GM20431 (cell line): ENCODE data around the gene MAP3K1.
"Not testable (repeated sequence)": the region's sequence is repeated elsewhere in the genome, so short reads cannot be mapped to it uniquely, and the experiment has no call there.

ENCODE experiments used
- in situ Hi-C: fragments of 300-500 bp; cut with MseI, MboI; formaldehyde crosslinking; loops from one replicate; pipeline ENCODE4 v1.15.0; 2020; ENCODE audit warnings: low sequenced_read_pairs; ENCODE audit not compliant: unreplicated experiment

Gene MAP3K1

DNA sequence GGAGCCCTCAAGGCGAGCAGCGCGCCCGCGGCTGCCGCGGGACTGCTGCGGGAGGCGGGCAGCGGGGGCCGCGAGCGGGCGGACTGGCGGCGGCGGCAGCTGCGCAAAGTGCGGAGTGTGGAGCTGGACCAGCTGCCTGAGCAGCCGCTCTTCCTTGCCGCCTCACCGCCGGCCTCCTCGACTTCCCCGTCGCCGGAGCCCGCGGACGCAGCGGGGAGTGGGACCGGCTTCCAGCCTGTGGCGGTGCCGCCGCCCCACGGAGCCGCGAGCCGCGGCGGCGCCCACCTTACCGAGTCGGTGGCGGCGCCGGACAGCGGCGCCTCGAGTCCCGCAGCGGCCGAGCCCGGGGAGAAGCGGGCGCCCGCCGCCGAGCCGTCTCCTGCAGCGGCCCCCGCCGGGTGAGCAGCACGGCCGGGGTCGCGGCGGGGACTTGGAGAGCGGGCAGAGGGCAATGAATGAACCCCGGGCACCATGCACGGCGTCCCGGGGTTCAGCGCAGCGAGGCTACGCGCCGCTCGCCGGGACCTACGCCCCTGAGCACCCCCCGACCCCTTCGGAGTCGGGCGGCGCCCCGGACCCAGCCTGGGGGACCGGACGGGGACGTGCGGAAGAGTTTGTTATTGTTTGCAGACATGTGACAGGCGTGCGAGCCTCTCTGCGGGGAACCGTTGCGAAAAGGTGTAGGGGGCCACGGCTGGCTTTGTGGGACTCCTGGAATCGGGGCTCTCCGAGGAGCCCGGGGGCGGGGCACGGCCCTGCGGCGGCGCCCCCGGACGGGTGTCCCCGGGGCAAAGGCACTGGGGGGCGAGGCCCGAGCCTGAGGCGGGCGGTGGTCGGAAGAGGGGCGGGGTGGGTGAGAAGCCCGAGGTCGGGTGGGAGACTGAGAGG lies 553 bp downstream of the MAP3K1 start:
- in situ Hi-C loops, result no loop called here

- in situ Hi-C loops, result no loop called here
Measured at GRCh38 chr5:56816546-56817081, 1.3 kb downstream of the MAP3K1 start.

DNA sequence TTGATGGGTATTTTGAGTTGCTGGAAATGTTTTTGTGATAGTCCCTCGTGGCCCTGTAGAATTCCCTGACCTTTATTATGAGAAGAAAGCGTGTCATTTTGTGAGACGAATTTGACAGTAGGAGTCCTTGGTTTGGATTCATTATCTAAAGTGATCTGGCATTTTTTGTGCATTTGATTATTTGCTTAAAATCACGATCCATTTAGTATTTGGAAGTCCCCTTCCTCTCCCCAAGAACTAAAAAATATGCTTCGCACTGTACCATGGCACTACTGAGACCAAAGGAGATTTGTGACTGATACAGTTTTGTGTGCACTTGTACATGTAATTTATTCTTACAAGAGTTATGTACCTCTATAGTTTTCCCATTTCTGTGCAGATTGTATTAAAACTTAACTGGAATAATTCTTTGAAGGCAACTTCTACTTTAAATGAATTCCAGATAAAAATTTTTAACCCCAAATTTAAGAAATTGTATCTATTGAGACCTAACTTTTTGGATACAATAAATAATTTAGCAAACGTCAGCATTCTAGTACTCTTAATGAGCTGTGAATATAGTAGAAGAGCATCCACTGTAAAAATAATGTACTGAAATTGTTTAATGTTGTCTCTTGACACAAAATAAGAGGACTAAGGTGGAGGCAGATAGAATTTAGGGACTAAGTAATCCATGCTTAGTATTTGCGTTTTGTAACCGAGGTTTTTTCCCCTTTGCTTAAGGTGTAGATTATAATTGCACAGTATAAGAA lies 2.1 kb downstream of the MAP3K1 start:
- in situ Hi-C loops, result no loop called here

GRCh38 chr5:56818450-56819037 lies 3.2 kb downstream of the MAP3K1 start:
- in situ Hi-C loops, result no loop called here

GRCh38 chr5:56819060-56819881 lies 3.9 kb downstream of the MAP3K1 start:
- in situ Hi-C loops, result no loop called here

DNA sequence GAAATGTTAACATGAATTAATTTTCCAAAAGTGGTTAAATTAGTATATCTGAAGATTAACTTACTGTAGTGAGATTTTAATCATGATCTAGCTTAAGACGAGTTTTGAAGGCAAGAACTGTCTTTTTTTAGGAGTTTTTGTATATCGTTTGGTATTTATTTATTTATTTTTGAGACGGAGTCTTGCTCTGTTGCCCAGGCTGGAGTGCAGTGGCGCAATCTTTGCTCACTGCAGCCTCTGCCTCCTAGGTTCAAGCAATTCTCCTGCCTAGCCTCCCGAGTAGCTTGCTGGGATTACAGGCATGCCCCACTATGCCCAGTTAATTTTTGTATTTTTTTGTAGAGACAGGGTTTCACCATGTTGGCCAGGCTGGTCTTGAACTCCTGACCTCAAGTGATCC lies 6.5 kb downstream of the MAP3K1 start:
- in situ Hi-C loops, result not testable (repeated sequence)

DNA sequence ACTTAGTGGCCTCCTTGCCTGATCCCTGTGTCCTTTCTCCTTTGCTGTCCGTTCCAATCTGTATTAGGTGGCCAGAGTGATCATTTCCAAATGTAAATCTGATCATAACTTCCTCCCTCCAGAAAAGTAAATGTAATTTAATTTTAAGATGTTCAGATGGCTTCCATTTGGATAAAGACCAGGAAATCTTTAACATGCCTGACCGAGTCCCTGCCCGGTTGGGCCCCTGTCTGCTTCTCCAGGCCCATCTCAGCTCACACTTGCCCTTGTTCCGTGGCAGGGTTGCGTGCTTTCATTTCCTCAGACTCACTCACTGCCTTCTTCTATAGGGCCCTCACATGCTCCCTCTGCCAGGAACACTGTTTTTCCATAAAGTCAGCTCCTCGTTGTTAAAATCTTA lies 7.6 kb downstream of the MAP3K1 start:
- in situ Hi-C loops, result no loop called here

GRCh38 chr5:56824019-56824418 lies 8.7 kb downstream of the MAP3K1 start:
- in situ Hi-C loops, result no loop called here

DNA sequence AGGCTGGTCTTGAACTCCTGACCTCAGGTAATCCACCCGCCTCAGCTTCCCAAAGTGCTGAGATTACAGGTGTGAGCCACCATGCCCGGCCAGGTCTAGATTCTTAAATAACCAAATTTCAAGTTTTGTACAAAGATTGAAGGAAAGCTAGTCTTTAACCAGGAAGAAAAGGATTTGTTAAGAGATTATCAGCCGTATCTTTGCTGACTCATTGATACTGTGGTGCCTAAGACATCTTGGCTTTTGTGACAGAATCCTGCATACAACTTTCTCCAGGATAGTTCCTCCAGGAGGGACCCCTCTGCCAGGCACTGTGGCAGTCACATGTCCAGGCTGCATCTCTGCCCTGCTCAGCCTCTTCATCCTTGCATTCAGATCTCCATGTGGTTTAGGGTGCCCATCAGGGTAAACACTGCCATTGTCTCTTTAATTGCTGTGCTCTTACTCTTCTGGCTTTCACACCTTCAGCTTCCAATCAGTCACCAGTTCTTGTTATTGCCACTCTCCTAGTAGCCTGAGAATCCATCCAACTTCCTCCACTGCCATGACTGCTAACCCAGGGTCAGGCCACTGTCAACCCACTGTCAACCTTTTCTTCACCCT lies 10.0 kb downstream of the MAP3K1 start:
- in situ Hi-C loops, result loop anchor here (25.0 kb wide), 1 partner anchor 888 kb away; no protein-coding TSS in a partner anchor

DNA sequence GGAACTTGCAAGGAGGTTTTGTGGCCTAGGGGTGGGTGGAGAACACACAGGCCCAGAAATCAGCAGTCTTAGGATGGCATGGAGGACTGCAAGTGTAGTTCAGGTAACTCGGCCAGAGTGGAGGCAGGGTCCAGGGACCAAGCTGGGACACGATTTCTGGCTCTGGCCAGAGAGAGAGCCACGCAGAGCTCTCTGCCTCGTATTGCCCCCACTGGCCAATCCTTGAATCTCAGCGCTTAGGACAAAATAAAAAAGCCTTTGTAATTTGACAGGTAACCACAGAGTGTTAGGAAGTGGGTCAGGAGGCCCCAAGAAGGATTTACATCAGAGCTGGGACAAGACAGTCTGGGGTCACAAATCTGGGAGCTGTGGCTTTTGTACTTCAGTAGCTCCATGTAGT lies 11.7 kb downstream of the MAP3K1 start:
- in situ Hi-C loops, result loop anchor here (25.0 kb wide), 1 partner anchor 890 kb away; no protein-coding TSS in a partner anchor

GRCh38 chr5:56827924-56828323 lies 12.6 kb downstream of the MAP3K1 start:
- in situ Hi-C loops, result loop anchor here (25.0 kb wide), 1 partner anchor 891 kb away; no protein-coding TSS in a partner anchor

- in situ Hi-C loops, result loop anchor here (25.0 kb wide), 1 partner anchor 892 kb away; no protein-coding TSS in a partner anchor
Measured at GRCh38 chr5:56829137-56829908, 14.0 kb downstream of the MAP3K1 start.

DNA sequence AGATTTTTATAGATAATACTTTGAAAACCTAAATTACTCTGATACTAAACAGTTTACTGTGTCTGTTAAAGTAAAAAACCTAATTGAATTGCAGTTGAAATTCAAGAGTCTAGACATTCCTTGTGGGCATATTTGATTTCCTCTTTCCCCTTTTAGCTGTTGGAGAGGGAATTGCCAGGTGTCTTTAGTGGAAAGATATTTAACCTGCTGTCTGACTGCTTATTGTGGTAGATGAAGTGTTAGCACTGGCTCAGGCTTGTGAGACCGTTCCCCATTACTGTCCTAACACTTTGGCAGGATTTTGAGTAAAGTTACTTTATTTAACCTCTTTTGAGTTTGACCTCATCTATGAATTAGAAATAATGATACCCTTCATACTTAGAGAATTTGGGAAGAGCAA lies 16.4 kb downstream of the MAP3K1 start:
- in situ Hi-C loops, result loop anchor here (10.0 to 25.0 kb wide), 2 partner anchors 557 to 894 kb away; no protein-coding TSS in a partner anchor

DNA sequence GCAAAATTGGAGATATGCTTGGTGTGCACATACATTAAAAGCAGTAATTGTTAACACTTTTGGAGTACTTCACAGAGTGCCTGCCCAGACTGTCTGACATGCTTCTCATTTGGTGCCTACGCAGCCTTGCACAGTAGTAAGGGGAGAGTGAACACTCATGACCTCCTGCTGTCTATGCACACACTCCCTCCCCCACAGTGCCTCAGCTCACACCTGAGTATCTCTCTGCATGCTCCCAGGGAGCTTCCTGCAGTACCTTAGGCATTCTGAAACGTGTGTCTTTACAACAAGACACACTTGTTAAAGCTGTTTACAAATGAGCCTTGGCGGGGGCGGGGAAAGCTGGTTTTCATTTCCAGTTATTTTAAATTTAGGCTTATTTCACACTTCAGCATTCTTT lies 18.0 kb downstream of the MAP3K1 start:
- in situ Hi-C loops, result loop anchor here (10.0 to 25.0 kb wide), 2 partner anchors 559 to 896 kb away; no protein-coding TSS in a partner anchor

GRCh38 chr5:56837381-56837780 lies 22.0 kb downstream of the MAP3K1 start:
- in situ Hi-C loops, result loop anchor here (10.0 to 25.0 kb wide), 2 partner anchors 563 to 900 kb away; no protein-coding TSS in a partner anchor

- in situ Hi-C loops, result loop anchor here (10.0 to 25.0 kb wide), 2 partner anchors 563 to 901 kb away; no protein-coding TSS in a partner anchor
Measured at GRCh38 chr5:56837956-56838355, 22.6 kb downstream of the MAP3K1 start.

GRCh38 chr5:56838409-56839039 lies 23.2 kb downstream of the MAP3K1 start:
- in situ Hi-C loops, result loop anchor here (10.0 to 25.0 kb wide), 2 partner anchors 564 to 901 kb away; no protein-coding TSS in a partner anchor
